Lower leg skin (tissue), 3 donors: ENCODE measurements around the gene AKAP8L.
"Not testable (repeated sequence)": the region's sequence is repeated elsewhere in the genome, so short reads cannot be mapped to it uniquely, and the experiment has no call there.

Experiments
- CTCF ChIP-seq, 3 donors: fragments of 450-650 bp; IDR thresholded peaks; one replicate each; pipeline ENCODE4 v1.5.1; 2016; ENCODE audit warnings: antibody characterized with exemption in 3 of 3, mild to moderate bottlenecking in 3 of 3, moderate library complexity in 2 of 3
- POLR2A ChIP-seq, 2 donors: fragments of 450-650 bp; IDR thresholded peaks; one replicate each; pipeline ENCODE4 v1.6.1; 2016 to 2017; ENCODE audit warnings: antibody characterized with exemption in 2 of 2, mild to moderate bottlenecking in 1 of 2, moderate library complexity in 1 of 2

- TF ChIP-seq CTCF, POLR2A (IDR thresholded peaks at IDR 0.05): not testable (repeated sequence)
Observed at GRCh38 chr19:15363048-15363447, 55.7 kb downstream of the AKAP8L start.
